Psoas muscle (tissue), 8 donors: ENCODE data around the gene GMCL2. TPM values are rescaled to one million over a fixed set of nuclear protein-coding genes. Genes with fewer than 3 reads are reported as not detected.
A peak's percentile ranks its signal among the peaks of the same experiment; 100 is the strongest.
"Not testable (repeated sequence)": the region's sequence is repeated elsewhere in the genome, so short reads cannot be mapped to it uniquely, and the experiment has no call there.

Experiments
- ATAC-seq, 4 donors: fragments of 200-7000 bp; cut with Tn5 transposase; one replicate each; pipeline ENCODE4 v1.9.1; 2020; ENCODE audit warnings: moderate library complexity in 3 of 4, mild to moderate bottlenecking in 2 of 4
- DNase-seq, 2 donors: peaks; one replicate each; pipeline ENCODE4 v3.0.0-alpha.2; 2020
- H3K27ac ChIP-seq: fragments of 200-600 bp; one replicate; pipeline ENCODE4 v1.8.0; 2022
- H3K27me3 ChIP-seq, 3 donors: fragments of 200-600 bp in 1 of 3; one replicate each; pipeline versions ENCODE4 v1.6.1 to v1.8.0; 2013 to 2022; ENCODE audit warnings: low read length in 2 of 3, mild to moderate bottlenecking in 2 of 3, moderate library complexity in 1 of 3; ENCODE audit not compliant: insufficient read depth in 3 of 3
- H3K36me3 ChIP-seq, 2 donors: fragments of 200-600 bp in 1 of 2; one replicate each; pipeline versions ENCODE4 v1.6.1 to v1.8.0; 2013 to 2022; ENCODE audit warnings: low read depth in 1 of 2, mild to moderate bottlenecking in 1 of 2, moderate library complexity in 1 of 2; ENCODE audit not compliant: insufficient read depth in 1 of 2
- H3K4me1 ChIP-seq: fragments of 200-600 bp; one replicate; pipeline ENCODE4 v1.8.0; 2022
- H3K4me3 ChIP-seq: fragments of 200-600 bp; one replicate; pipeline ENCODE4 v1.8.0; 2022; ENCODE audit warnings: mild to moderate bottlenecking
- H3K9me3 ChIP-seq: fragments of 200-600 bp; one replicate; pipeline ENCODE4 v1.8.0; 2022
- WGBS, 3 donors: extraction: QIAGEN DNeasy Blood & Tissue Kit; methylation state at CpG; one replicate each; pipeline versions ENCODE4 v1.1.6 to v1.1.7; 2013; 5-methylcytosine and 5-hydroxymethylcytosine counted together
- intact Hi-C, 2 donors: fragments of 100-400 bp; cut with DNase I; formaldehyde crosslinking; loops; one replicate each; pipeline versions ENCODE4 v1.11.0 to v1.14.2; 2022
- polyA plus RNA-seq, 3 donors: library from polyadenylated mRNA; stranded (reverse); fragments of 200-250 nt; gene quantifications; one replicate each; pipeline ENCODE4 v1.2.3, GENCODE V29; 2013
- total RNA-seq, 4 donors: library from RNA; stranded (reverse); fragmentation: NEBNext Ultra II Directional in 2 of 4; extraction: Animal tissue kit (Norgen Biotek cat#: 25700) in 2 of 4; gene quantifications; one replicate each; pipeline versions ENCODE4 v1.2.1 to v1.2.4, GENCODE V29; 2021 to 2023
- TF ChIP-seq, protein P1 (sequence below): fragments of 200-600 bp; IDR thresholded peaks from one replicate; pipeline ENCODE4 v1.8.0; 2022; ENCODE audit warnings: antibody characterized with exemption
- donor health status: healthy with polysubstance abuse.
- donor health status: DM: no; HTN: no; CAD: no; lungs with moderate emphysema.
- donor health status: Bipolar disorder and iron deficiency.
- donor health status: healthy.
- donor health status: DM: yes; HTN: yes; CAD: no.
- donor health status: DM: no; HTN: no; CAD: no.
- donor health status: DM: no; HTN: no; CAD: no.
- donor health status: DM: yes; HTN: yes; CAD: no.

The GMCL2 gene
- total and polyA plus RNA-seq, 7 donors, result not detected

DNA sequence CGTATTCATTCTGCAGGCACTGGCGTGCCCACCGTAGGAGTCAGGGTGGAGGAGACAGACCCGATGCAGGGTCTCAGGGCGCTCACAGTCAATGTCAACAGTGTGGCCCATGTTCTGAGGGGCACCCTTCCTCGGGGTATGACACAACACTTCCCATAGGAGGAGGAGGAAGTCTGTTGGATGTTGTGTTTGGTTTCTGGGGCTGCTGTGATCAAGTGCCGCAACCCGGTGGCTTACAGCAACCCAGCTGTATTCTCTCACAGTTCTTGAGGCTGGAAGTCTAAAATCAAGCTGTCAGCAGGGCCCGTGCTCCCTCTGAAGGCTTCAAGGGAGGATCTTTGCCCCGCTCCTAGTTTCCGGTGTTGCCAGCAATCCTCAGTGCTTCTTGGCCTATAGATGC lies 11.5 kb upstream of the GMCL2 start:
- Histone ChIP-seq H3K4me1 (no peaks in the 10 kb centered on the region), H3K9me3 (no peaks in the 10 kb centered on the region), H3K4me3 (no peak overlapping the region), H3K27me3 (no peaks in the 10 kb centered on the region), H3K36me3 (no peaks in the 10 kb centered on the region), H3K27ac (no peak overlapping the region)
- DNase-seq, result no peak
- intact Hi-C loops, result no loop called here
- TF ChIP-seq, protein P1, sequence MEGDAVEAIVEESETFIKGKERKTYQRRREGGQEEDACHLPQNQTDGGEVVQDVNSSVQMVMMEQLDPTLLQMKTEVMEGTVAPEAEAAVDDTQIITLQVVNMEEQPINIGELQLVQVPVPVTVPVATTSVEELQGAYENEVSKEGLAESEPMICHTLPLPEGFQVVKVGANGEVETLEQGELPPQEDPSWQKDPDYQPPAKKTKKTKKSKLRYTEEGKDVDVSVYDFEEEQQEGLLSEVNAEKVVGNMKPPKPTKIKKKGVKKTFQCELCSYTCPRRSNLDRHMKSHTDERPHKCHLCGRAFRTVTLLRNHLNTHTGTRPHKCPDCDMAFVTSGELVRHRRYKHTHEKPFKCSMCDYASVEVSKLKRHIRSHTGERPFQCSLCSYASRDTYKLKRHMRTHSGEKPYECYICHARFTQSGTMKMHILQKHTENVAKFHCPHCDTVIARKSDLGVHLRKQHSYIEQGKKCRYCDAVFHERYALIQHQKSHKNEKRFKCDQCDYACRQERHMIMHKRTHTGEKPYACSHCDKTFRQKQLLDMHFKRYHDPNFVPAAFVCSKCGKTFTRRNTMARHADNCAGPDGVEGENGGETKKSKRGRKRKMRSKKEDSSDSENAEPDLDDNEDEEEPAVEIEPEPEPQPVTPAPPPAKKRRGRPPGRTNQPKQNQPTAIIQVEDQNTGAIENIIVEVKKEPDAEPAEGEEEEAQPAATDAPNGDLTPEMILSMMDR, result no peak
- ATAC-seq, result no peak
- WGBS, 3 donors, result 84 to 91% (median 88%) methylated on average over 11 of the region's 11 CpGs

- H3K4me3 ChIP-seq, ATAC-seq, H3K36me3 ChIP-seq, H3K9me3 ChIP-seq, DNase-seq, H3K4me1 ChIP-seq, H3K27ac ChIP-seq, H3K27me3 ChIP-seq, intact Hi-C loops: not testable (repeated sequence)
- 70 to 88% (median 84%) methylated on average over 10 to 11 of the region's 11 CpGs for WGBS, 3 donors
These were observed 11.0 kb upstream of the GMCL2 start for GRCh38 chr5:178198151-178198550.

DNA sequence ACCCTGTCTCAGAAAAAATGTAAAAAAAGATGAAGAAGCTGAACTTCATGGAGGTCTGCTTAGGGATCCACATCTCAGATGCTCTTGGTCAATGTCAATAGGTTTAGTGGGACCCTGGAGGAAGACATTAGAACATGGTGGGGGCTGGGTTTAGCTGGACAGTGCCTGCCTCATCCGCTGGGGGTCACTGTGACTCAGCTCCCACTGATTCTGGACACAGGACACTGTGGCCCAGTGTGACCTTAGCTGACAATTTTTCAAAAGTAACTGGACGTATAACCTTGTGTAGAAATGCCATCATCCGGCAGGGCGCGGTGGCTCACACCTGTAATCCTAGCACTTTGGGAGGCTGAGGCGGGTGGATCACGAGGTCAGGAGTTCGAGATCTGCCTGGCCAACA lies 9.8 kb upstream of the GMCL2 start:
- H3K9me3 ChIP-seq, result no peaks in the 10 kb centered on the region
- intact Hi-C loops, result no loop called here
- no peak overlapping the region for H3K4me3 ChIP-seq
- no peaks in the 10 kb centered on the region for H3K4me1 ChIP-seq
- 66 to 80% (median 72%) methylated on average over 8 of the region's 8 CpGs for WGBS, 3 donors
- no peaks in the 10 kb centered on the region for H3K27me3 ChIP-seq
- H3K36me3 ChIP-seq, result no peaks in the 10 kb centered on the region
- TF ChIP-seq, protein P1, result peak; percentile 28
- no peak overlapping the region for H3K27ac ChIP-seq
- ATAC-seq (peak in 3 of 4 donors; percentile 47 to 60 (median 58)), DNase-seq (no peak)

DNA sequence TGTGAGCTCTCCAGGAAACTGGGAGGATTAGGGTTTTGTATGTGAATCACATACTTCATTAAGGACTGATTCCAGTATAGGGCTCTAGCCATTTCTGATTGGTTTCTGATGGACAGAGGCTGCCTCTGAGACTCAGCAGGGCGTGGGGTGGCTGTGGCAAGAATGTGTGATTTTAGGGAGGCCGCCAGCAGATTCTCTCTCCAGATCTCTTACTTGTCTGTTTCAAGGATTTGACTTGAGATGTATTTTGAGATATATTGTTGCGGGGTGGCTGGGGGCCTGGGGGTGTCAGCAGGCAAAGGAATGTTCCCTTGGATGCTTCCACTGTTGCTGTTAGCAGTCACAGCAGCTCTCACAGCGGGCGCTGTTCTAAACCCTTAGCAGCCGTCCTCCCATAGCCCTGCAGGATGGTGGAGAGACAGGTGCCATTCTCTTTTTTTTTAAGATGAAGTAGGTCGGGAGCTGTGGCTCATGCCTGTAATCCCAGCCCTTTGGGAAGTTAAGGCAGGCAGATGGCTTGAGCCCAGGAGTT lies 9.2 kb upstream of the GMCL2 start:
- Histone ChIP-seq H3K36me3 (no peaks in the 10 kb centered on the region), H3K27me3 (no peaks in the 10 kb centered on the region), H3K27ac (no peak overlapping the region), H3K4me3 (no peak overlapping the region), H3K9me3 (no peaks in the 10 kb centered on the region), H3K4me1 (no peaks in the 10 kb centered on the region)
- TF ChIP-seq, protein P1, result no peak
- ATAC-seq (no peak), DNase-seq (no peak)
- intact Hi-C loops, result no loop called here
- 66 to 75% (median 67%) methylated on average over 7 of the region's 7 CpGs for WGBS, 3 donors

- no peak overlapping the region for H3K4me3 ChIP-seq
- no peaks in the 10 kb centered on the region for H3K4me1 ChIP-seq
- no peaks in the 10 kb centered on the region for H3K9me3 ChIP-seq
- no peaks in the 10 kb centered on the region for H3K36me3 ChIP-seq
- WGBS, 3 donors, result 37 to 49% (median 45%) methylated on average over 7 of the region's 7 CpGs
- no peak overlapping the region for H3K27ac ChIP-seq
- intact Hi-C loops, result no loop called here
- DNase-seq, result no peak
- TF ChIP-seq, protein P1, result no peak
- ATAC-seq, result no peak
- no peaks in the 10 kb centered on the region for H3K27me3 ChIP-seq
These were observed 6.9 kb upstream of the GMCL2 start for GRCh38 chr5:178194026-178194425.
